Measurements from ENCODE around the gene KCNG2.

KCNG2 gene

DNA sequence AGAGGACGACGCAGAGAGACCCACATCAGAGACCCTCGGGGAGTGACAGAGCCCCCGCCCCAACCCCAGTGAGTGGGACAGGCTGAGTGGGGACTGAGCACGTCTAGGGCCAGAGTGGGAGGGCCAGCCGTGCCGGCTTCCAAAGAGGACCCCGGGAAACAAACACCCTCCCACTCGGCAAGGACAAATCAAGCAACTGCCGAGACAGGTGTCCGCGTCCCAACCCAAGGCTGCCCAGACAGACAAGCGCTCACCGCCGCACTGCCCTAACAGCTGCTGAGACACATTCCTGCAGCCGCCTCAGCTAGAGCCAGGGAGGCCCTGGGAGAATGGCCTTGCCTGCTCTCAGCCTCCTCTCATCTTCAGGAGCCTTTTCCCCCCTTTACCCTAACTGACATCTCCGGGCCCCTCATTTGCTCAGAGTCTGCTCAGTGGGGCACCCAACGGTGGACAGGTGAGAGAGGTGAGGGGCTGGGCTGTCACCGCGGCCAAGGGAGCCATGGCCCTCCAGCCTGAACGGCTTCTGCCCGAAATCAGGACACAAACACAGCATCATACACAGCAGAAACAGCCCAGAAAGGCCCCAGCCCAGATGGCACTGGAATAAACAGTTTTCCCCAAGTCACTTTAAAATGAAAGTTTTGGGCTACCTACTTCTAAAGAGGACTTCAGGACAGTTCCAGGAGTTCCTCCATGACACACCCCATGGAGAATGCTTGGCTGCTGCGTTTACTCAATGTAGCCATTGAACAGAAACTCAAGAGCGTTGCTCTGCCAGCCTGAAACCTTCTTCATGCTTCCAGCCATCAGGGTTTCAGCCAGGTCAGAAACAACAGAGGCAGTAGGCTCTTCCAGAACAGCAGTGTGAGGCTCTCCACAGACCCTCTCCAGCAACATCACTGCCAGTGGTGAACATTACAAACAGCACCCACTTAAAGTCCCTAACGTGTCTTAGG lies 130.1 kb downstream of the KCNG2 start:
- no peak for DNase-seq

DNA sequence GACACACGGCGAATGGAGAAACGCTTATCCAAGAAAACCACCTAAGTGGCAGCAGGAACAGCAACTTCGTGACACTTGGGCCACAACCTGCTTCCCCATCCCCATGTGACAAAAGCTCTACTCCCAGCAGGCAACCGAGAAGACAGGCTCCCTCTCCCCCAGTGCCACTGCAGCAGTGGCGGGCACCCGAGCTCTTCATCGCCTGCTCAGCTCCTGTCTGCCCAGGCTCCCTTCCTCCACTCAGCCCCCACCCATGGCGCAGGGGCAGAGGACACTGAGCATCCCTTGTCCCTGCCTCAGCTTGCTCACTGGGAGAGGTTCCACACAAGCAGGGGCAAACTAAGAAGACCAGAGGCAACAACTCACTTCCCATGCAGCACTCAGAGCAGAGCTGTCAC lies 130.8 kb downstream of the KCNG2 start:
- DNase-seq = peak in 1 of 2 donors; percentile 0

DNA sequence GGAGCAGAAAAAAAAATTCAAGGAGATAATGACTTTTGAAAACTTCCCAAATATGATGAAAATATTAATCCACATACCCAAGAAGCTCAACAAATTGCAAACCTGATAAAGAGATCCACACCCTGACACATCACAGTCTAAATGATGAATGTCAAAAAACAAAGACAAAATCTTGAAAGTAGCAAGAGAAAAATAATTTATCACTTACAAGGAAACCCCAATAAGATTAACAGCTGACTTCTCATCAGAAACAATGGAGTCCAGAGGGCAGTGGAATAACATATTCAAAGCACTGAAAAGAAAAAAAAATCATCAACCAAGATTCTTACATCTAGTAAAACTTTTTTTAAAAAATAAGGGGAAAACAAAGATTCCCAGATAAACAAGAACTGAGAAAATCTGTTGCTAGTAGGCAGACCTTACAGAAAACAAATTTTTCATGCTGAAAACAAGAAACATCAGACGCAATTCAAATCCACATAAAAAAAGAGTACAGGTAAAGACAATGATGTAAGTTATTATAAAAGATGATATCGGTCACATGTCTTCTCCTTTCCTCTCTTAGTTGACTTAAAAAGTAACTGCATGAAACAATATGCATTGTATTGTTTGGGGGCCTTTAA lies 132.4 kb downstream of the KCNG2 start:
- no peak for DNase-seq

DNA sequence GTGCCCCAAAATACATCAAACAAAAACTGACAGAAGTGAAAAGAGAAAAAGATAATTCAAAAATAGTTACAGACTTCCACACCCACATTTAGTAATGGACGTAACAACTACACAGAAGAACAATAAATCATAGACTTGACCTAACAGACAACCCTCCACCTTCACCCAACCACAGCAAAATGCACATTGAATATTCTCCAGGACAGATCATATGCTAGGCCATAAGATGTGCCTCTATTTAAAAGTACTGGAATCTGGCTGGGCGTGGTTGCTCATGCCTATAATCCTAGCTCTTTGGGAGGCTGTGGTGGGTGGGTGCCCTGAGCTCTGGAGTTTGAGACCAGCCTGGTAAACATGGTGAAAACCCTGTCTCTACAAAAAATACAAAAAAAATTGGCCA lies 133.7 kb downstream of the KCNG2 start:
- no peak for DNase-seq

DNA sequence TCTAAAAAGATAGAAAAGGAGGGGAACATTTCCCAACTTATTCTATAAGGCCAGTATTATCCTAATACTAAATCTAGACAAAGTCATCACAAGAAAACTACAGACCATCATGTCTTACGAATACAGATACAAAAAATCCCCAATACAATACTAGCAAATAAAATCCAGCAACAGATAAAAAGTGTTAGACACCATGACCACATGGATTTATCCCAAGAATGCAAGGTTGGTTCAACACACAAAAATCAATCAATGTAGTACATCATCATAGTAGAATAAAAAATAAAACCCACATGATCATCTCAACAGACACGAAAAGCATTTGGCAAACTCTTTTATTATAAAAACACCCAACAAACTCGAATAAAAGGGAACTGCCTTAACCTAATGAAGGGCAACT lies 135.2 kb downstream of the KCNG2 start:
- no peak for DNase-seq

DNA sequence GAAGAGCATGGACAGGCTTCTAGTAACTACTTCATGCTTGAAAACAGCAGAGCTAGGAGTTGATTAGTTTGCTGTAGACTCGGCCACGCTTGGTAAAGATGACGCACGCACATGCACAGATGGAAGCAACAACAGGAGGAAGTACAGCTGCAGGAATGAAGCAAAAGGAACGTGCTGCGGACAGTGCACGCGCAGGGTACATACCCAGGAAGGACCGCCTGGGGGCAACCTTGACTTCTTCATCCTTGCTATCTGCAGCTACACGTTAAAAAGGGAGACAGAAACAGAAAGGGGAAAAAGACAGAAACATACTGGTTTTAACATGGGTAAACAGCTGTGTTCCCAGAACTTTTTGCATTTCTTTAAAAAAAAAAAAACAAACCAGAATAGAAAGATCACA lies 136.0 kb downstream of the KCNG2 start:
- no peak for DNase-seq

DNA sequence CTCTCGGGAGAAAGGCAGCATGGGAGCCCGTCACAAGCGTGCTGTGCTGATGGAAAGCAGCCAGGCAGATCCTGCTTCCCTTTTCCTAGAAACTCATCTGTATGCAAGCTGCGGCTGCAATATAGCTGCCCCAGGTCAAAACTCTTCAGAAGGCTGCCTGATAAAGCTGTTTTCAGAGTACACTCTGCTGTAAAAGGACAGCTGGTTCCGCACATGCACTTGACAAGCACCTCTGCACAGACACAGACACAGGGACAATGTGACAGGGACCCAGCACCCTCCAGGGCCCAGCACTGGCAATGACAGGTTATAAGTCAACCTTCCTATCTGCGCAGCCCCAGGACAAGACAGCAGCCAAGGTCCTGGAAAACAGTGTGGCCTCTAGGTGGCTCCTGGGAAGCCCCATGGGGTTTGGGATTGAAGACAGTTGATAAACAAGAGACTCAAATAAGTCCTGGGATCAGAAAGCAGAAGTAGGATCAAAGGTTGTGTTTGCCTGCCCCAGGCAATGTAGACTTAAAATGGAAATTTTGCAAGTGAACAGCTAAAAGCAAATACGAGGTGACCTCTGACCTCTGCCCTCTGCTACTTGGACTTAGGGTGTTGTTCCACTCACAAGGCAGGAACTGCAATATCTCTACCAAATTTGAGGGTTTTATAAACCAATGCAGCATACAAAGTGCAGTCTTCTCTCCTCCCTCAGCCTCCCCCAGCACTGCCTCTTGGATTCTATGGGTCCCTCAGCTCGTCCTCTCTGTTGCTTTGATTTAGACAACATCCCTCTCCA lies 136.8 kb downstream of the KCNG2 start:
- DNase-seq = no peak

DNA sequence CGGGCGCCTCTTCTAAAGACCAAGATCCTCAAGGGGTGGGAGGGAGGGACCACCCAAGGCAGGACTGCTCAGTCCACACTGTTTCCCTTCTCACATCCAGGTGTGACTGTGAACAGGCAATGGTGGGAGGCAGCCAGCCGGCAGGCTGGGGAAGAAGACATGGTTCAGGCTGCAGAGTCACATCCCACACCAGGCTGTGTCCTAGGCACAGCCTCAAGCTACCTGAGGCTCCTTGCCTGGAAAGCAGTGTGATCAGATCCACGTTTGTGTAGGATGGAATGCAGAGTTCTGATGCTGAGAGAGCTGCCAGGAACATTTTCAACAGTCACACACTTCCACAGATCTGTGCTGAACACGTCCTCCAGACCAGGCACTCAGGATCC lies 137.4 kb downstream of the KCNG2 start:
- DNase-seq = no peak

DNA sequence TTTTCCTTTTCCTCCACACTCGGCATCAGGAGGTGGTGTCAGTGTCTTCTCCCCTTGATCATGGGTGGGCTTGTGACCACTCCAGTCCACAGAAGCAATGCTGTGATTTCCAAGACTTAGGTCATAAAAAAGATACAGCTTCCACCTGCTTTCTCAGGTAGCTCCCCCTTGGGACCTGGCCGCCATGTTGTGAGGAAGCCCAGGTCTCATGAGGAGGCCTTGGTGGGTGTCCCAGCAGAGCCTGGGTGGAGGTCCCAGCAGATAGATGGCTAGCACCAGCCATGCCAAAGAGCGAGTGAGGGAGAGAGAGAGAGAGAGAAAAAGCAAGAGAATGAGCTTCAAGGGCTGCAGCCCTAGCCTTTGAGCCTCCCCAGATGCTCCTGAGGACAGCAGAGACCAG lies 137.8 kb downstream of the KCNG2 start:
- DNase-seq = no peak

DNA sequence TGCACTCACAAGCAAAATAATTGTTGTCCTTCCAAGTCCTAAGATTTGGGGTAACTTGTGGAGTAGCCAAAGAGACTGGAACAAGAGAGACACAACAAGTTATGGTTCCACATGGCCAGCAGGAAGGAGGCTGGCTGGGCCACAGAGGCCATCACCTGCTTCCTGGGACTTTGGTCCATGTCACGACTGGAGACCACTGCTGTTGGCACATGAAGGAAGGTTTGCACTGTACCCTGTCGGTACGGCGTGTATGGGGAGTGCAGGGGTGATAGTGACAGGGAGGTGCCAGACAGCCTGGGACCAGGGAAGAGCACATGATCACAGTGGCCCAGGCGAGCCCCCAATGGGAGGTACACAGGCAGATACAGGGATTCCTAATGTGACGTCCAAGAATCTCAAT lies 138.2 kb downstream of the KCNG2 start:
- no peak for DNase-seq

DNA sequence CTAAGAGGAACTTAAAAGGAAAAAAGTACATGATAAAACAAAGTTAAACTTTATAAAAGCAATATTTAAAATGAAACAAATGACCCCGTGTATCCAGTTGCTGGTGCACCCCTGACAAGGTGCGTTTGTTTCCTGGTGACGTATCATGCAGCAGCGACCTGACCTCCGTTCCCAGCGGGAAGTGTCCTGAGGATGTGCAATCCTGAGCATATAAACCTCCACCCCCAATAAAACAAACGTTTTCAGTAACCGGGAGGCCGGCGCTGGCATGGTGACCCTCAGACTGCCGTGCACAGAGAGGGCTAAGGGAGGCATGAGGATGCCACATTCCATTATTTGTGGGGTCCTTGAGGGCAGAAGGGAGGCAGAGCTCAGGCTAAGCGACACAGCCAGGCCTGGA lies 138.9 kb downstream of the KCNG2 start:
- no peak for DNase-seq

DNA sequence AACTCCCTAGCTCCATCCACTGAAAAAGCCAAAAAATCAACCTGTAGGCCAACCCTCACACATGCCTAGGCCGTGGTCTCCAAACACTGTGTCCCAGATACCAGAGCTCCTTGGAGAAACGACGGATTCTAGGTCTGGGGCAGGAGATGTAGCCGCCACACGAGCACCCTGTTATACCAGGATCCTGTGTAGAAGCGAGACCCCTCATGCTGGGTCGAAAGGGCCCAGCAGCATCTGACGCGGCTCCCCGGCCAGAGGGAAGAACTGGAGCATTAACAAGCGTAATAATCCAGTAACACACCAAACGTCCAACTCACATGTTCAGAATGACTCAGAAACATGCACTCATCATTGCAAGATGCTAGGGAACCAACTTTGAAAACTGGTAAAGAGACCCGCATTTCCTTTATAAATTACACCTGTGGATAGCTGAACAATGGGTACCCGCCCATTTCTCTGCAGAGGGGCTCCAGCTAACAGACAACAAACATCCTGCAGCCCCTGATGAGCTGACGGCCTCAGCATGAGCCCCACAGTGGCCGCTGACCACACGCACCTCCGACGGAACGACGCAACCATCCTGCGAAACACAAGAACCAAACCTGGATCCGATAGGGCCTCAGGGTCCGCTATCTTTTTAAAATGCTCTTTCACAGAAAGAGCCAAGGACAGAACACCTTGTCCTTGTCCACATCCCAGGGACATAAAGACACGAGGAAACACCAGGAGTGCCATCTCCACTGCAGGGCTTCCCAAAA lies 139.5 kb downstream of the KCNG2 start:
- DNase-seq = no peak

DNA sequence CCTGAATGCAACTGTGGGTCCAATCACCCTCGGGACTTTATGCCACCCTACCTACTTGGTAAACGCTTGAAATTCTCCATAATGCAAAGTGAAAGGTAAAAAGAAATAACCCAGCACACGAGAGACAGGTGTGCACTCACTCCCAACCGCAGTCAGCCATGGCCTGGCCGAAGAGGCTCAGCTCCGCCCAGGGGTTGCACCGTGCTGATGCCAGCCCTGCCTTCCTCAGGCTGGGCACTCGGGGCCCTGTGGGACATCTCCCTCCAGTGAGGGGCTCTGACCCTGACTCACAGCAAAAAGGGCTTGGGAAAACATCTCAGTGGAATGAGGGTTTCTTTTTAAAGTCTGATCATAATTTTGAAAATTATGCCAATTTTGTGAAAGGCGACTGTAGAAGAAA lies 140.5 kb downstream of the KCNG2 start:
- no peak for DNase-seq

DNA sequence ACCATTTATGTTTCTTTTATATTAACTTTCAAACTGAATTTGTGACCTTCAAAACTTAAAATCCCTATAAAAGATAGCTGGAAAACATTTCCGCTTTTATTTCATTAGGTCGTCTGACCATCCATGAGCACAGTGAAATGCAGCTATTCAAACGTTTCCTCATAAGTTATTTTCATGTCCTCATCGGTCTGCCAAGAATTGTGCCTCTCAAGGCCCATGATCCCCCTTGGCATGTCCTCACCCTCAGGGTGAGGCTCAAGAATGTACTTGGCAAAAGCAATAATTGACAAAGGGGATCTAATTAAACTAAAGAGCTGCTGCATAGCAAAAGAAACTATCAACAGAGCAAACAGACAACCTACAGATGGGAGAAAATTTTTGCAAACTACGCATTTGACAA lies 141.4 kb downstream of the KCNG2 start:
- no peak for DNase-seq

DNA sequence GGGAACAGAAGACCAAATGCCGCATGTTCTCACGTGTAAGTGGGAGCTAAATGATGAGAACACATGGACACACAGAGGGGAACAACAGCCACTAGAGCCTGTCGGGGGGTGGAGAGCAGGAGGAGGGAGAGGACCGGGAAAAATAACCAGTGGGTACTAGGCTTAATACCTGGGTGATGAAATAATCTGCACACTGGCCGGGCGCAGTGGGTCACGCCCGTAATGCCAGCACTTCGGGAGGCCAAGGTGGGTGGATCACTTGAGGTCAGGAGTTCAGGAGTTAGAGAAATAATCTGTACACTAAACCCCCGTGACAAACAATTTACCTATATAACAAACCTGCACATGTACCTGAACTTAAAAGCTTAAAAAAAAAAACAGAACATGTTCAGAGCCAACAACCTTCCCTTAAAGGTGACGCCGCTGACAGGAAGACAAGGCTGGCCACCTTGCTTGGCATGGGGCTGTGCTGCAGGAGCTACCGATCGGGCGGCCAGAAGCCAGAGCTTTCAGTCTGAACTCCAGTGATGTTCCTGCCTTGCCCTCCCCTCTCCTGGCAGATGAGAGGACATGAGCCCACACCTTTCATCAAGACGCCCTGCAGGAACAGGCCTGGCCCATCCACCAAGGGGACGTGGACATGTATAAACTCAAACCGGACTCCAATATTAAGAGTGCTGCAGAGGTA lies 142.5 kb downstream of the KCNG2 start:
- no peak for DNase-seq

DNA sequence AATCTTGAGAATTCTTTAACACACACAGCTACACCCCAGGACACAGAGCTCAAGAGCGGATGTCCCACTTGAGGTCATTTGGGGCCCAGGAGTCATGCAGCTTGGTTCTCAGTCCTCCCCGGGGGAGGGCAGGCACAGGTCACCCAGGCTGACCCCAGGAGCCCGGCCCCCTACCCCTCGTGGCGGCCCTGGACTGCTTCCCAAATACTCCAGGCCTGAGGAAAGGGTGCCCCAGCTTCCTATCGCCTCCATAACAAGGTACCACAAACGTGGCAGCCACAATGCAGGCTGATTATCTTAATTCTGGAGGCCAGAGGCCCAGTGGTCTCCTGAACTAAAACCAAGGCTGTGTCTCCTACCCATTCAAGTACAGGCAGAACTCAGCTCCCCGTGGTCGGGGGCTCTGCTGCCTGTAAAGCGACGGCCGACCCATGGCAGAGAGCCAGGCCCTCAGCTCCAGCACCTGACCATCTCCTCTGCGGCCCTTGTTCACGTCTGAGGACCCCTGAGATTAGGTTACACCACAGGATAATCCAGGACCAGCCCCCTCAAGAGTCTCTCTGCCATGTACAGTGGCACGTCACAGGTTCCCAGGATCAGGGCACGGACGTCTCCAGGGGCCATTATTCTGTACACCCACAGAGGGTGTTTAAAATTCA lies 143.2 kb downstream of the KCNG2 start:
- no peak for DNase-seq

DNA sequence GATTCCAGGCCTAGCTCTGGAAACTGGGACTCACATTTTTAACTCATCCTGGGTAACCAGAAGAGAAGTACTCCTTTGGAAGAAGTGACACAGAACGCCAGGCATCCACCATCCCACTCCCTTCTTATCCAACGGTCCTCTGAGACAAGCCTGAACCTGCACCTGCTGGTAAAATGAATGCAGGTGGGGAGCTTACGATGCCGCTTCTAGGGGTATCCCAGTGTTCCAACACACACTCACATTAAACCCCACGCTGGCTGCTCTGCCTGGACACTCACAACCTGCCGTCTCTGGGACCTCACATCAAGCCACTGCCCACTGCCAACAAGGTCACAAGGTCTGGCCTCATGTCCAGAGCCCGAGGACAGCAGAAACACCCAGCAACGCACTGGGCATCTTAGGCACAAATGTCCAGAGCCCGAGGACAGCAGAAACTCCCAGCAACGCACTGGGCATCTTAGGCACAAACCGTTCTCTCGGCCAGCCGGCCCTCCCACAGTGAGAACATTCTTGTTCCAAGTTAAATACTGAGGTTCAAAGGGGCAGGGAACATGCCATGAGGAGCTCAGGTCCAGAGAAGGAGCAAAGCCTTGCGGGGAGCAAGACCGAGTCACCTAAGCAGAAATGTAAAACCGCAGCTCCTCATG lies 143.9 kb downstream of the KCNG2 start:
- no peak for DNase-seq

DNA sequence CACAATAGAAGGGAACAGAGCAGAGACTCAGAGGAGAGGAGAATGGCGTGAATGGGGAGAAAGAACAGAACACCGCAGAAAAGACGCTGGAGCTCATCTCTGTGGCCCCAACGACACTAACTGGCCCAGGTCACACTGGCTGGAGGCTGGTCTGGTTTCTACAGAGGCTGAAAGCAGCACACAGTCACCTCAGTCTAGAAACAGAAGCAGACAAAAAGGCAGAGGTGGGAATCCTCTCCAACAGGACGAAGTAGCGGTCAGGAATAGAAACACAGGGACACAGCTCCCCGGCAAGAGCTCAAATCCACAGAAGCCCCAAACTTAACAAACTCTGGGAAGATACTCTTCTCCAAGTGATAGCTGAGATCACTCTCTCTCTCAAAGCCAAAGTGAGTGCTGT lies 144.5 kb downstream of the KCNG2 start:
- no peak for DNase-seq

DNA sequence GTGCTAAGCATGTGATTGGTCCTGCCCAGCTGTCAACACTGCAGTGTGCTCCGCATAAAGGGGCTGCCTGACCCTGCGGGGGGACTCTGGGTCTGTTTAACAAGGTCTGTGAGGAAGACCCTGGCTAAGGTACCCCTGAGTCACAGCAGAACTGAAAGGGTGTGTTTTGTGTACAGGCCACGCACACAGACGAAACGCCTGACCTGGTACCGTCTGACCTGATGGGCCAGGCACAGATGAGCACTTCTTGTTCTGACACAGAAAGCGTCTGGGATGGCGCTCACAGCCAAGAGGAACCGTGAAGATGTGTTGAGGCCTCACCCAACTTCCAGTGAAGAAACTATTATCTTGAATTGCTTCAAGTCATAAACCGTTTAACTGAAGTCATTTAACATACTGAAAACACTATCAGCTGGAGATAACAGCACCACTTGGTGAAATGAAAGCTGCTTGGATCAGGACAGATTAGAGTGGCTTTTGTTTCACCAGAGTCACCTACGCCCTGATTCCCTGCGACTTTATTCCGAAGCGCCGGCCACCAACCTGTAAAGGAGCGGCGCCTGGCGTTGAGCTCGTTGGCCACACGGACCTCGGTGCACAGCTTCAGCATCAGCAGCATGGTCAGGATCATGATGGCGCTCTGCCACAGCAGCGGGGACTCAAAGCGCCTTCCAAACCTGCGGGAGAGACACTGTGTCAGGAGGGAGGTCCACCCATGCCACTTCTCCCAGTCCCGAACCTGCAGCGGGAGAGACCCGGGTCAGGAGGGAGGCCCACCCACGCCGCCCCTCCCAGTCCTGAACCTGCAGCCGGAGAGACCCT lies 145.3 kb downstream of the KCNG2 start:
- no peak for DNase-seq

DNA sequence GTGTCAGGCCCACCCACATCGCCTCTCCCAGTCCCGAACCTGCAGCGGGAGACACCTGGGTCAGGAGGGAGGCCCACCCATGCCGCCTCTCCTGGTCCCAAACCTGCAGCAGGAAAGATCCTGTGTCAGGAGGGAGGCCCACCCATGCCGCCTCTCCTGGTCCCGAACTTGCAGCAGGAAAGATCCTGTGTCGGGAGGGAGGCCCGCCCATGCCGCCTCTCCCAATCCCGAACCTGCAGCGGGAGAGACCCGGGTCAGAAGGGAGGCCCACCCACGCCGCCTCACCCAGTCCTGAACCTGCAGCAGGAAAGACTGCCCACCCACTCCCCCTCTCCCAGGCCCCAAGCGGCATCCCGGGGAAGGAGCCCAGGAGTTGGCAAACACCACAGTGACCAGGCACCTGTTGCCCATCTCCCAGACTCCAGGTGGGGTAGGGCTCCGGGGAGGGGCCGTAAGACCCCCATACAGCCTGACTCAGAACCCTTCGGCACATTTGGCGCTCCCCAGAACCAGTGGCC lies 145.9 kb downstream of the KCNG2 start:
- no peak for DNase-seq

Data from CD4-positive, alpha-beta T cell treated with Interleukin-1 beta for 1 hour (primary cell).